ENCODE results near the gene CYP19A1. TPM values are rescaled to one million over a fixed set of nuclear protein-coding genes. Genes with fewer than 3 reads are reported as not detected.

The CYP19A1 gene
- total RNA-seq, 1 donor from 2014 or later = not detected

GRCh38 chr15:51303462-51303980 lies 34.9 kb downstream of the CYP19A1 start:
- Mint-ChIP-seq H3K27me3 (ENCODE audit: unreplicated experiment) (peaks cover 10% of the 10 kb centered on the region), H3K4me1 (ENCODE audit: low read depth, unreplicated experiment) (peaks cover 20% of the 10 kb centered on the region), H3K27ac (ENCODE audit: unreplicated experiment) (no peak overlapping the region), H3K9me3 (ENCODE audit: unreplicated experiment) (peaks cover 3% of the 10 kb centered on the region), H3K4me3 (ENCODE audit: unreplicated experiment) (no peak overlapping the region), H3K36me3 (ENCODE audit: unreplicated experiment) (no peaks in the 10 kb centered on the region)
- DNase-seq = no peak
- no peak for TF ChIP-seq CTCF (IDR thresholded peaks at IDR 0.05; ENCODE audit: partially characterized antibody, unreplicated experiment)

- no peak overlapping the region for H3K27ac Mint-ChIP-seq (ENCODE audit: unreplicated experiment)
- peaks cover 22% of the 10 kb centered on the region for H3K4me1 Mint-ChIP-seq (ENCODE audit: low read depth, unreplicated experiment)
- TF ChIP-seq CTCF (IDR thresholded peaks at IDR 0.05; ENCODE audit: partially characterized antibody, unreplicated experiment) = no peak
- H3K36me3 Mint-ChIP-seq (ENCODE audit: unreplicated experiment) = no peaks in the 10 kb centered on the region
- peaks cover 3% of the 10 kb centered on the region for H3K9me3 Mint-ChIP-seq (ENCODE audit: unreplicated experiment)
- peak overlapping the region; percentile 67 for H3K4me3 Mint-ChIP-seq (ENCODE audit: unreplicated experiment)
- peaks cover 10% of the 10 kb centered on the region for H3K27me3 Mint-ChIP-seq (ENCODE audit: unreplicated experiment)
- no peak for DNase-seq
Measured at GRCh38 chr15:51302480-51302879, 35.9 kb downstream of the CYP19A1 start.

- H3K4me1 Mint-ChIP-seq (ENCODE audit: low read depth, unreplicated experiment) = peaks cover 24% of the 10 kb centered on the region
- H3K36me3 Mint-ChIP-seq (ENCODE audit: unreplicated experiment) = peaks cover 5% of the 10 kb centered on the region
- H3K9me3 Mint-ChIP-seq (ENCODE audit: unreplicated experiment) = peaks cover 6% of the 10 kb centered on the region
- H3K27me3 Mint-ChIP-seq (ENCODE audit: unreplicated experiment) = peaks cover 10% of the 10 kb centered on the region
- no peak for DNase-seq
- TF ChIP-seq CTCF (IDR thresholded peaks at IDR 0.05; ENCODE audit: partially characterized antibody, unreplicated experiment) = no peak
- H3K4me3 Mint-ChIP-seq (ENCODE audit: unreplicated experiment) = no peak overlapping the region
- H3K27ac Mint-ChIP-seq (ENCODE audit: unreplicated experiment) = peak overlapping the region; percentile 76
Measured at GRCh38 chr15:51299187-51300015, 39.0 kb downstream of the CYP19A1 start.

GRCh38 chr15:51298620-51299019 lies 39.8 kb downstream of the CYP19A1 start:
- Mint-ChIP-seq H3K4me3 (ENCODE audit: unreplicated experiment) (no peak overlapping the region), H3K27me3 (ENCODE audit: unreplicated experiment) (peaks cover 8% of the 10 kb centered on the region), H3K4me1 (ENCODE audit: low read depth, unreplicated experiment) (peaks cover 22% of the 10 kb centered on the region), H3K27ac (ENCODE audit: unreplicated experiment) (peak overlapping the region; percentile 76), H3K9me3 (ENCODE audit: unreplicated experiment) (peaks cover 6% of the 10 kb centered on the region), H3K36me3 (ENCODE audit: unreplicated experiment) (peaks cover 5% of the 10 kb centered on the region)
- no peak for DNase-seq
- TF ChIP-seq CTCF (IDR thresholded peaks at IDR 0.05; ENCODE audit: partially characterized antibody, unreplicated experiment) = no peak

GRCh38 chr15:51290720-51291119 lies 47.7 kb downstream of the CYP19A1 start:
- peaks cover 5% of the 10 kb centered on the region for H3K36me3 Mint-ChIP-seq (ENCODE audit: unreplicated experiment)
- TF ChIP-seq CTCF (IDR thresholded peaks at IDR 0.05; ENCODE audit: partially characterized antibody, unreplicated experiment) = no peak
- H3K9me3 Mint-ChIP-seq (ENCODE audit: unreplicated experiment) = peaks cover 10% of the 10 kb centered on the region
- no peak for DNase-seq
- H3K4me3 Mint-ChIP-seq (ENCODE audit: unreplicated experiment) = no peak overlapping the region
- H3K27ac Mint-ChIP-seq (ENCODE audit: unreplicated experiment) = no peak overlapping the region
- peaks cover 29% of the 10 kb centered on the region for H3K4me1 Mint-ChIP-seq (ENCODE audit: low read depth, unreplicated experiment)
- H3K27me3 Mint-ChIP-seq (ENCODE audit: unreplicated experiment) = peaks cover 16% of the 10 kb centered on the region
